A549 (cell line): ENCODE measurements around the gene DLG1.

Experiments
- CHD4 ChIP-seq: fragments of 200-600 bp; sonication (generic); IDR thresholded peaks from 2 replicates; pipeline ENCODE4 v1.6.1; 2016; ENCODE audit warnings: antibody characterized with exemption, mild to moderate bottlenecking, borderline replicate concordance
- EP300 ChIP-seq, 2 experiments: fragments of >200 bp; sonication (Bioruptor Twin); formaldehyde crosslinking; IDR thresholded peaks; 2 replicates in 1 of 2; 3 replicates in 1 of 2; pipeline ENCODE4 v1.6.1; 2016 to 2017
- HMGXB4 ChIP-seq: fragments of 250-450 bp; sonication (Bioruptor Pico); IDR thresholded peaks from 2 replicates; pipeline ENCODE4 v1.5.0; 2021; ENCODE audit warnings: mild to moderate bottlenecking, moderate library complexity, borderline replicate concordance
- PBX3 ChIP-seq: IDR thresholded peaks from 2 replicates; pipeline ENCODE4 v1.6.1; 2012
- POLR2A ChIP-seq: IDR thresholded peaks from 2 replicates; pipeline ENCODE4 v1.6.1; 2012; ENCODE audit warnings: mild to moderate bottlenecking, low read length
- RAD21 ChIP-seq, 2 experiments: fragments of >200 bp in 1 of 2; sonication (Bioruptor Twin) in 1 of 2; formaldehyde crosslinking in 1 of 2; IDR thresholded peaks in 1 of 2; conservative IDR thresholded peaks in 1 of 2; 2 replicates in 1 of 2; 3 replicates in 1 of 2; pipeline ENCODE4 v1.6.1; 2012 to 2018; ENCODE audit warnings: inconsistent platforms in 1 of 2
- RCOR1 ChIP-seq: fragments of 150-350 bp; IDR thresholded peaks from 2 replicates; pipeline ENCODE4 v1.6.1; 2014; ENCODE audit warnings: antibody characterized with exemption, low read length, low read depth
- RFX5 ChIP-seq: fragments of 450-650 bp; IDR thresholded peaks from 2 replicates; pipeline ENCODE4 v1.7.1; 2014; ENCODE audit warnings: antibody characterized with exemption, mild to moderate bottlenecking, moderate library complexity
- RNF2 ChIP-seq: fragments of 200-600 bp; sonication (generic); IDR thresholded peaks from 2 replicates; pipeline ENCODE4 v1.6.1; 2016; ENCODE audit warnings: low read depth, mild to moderate bottlenecking, antibody characterized with exemption, moderate library complexity, borderline replicate concordance
- ZFP36 ChIP-seq: fragments of 450-650 bp; IDR thresholded peaks from 2 replicates; pipeline ENCODE4 v1.6.1; 2014; ENCODE audit warnings: borderline replicate concordance; ENCODE audit not compliant: partially characterized antibody
- TF ChIP-seq, protein P1 (sequence below): fragments of >200 bp; sonication (Bioruptor Twin); formaldehyde crosslinking; IDR thresholded peaks from 3 replicates; pipeline ENCODE4 v1.5.1; 2016
- TF ChIP-seq, protein P2 (sequence below): IDR thresholded peaks from 2 replicates; pipeline ENCODE4 v1.6.1; 2012

- TF ChIP-seq EP300 (IDR thresholded peaks at IDR 0.05) (no peak), POLR2A (peak; percentile 37; the same call in 1 of the 2 replicates), CHD4 (no peak), RNF2 (no peak), HMGXB4 (no peak), ZFP36 (no peak), PBX3 (no peak), RAD21 (conservative IDR thresholded peaks at IDR 0.05 in 1 of 2, IDR thresholded peaks at IDR 0.05 in 1 of 2) (no peak), RFX5 (no peak), RCOR1 (no peak)
- TF ChIP-seq, protein P1, sequence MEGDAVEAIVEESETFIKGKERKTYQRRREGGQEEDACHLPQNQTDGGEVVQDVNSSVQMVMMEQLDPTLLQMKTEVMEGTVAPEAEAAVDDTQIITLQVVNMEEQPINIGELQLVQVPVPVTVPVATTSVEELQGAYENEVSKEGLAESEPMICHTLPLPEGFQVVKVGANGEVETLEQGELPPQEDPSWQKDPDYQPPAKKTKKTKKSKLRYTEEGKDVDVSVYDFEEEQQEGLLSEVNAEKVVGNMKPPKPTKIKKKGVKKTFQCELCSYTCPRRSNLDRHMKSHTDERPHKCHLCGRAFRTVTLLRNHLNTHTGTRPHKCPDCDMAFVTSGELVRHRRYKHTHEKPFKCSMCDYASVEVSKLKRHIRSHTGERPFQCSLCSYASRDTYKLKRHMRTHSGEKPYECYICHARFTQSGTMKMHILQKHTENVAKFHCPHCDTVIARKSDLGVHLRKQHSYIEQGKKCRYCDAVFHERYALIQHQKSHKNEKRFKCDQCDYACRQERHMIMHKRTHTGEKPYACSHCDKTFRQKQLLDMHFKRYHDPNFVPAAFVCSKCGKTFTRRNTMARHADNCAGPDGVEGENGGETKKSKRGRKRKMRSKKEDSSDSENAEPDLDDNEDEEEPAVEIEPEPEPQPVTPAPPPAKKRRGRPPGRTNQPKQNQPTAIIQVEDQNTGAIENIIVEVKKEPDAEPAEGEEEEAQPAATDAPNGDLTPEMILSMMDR = no peak
- TF ChIP-seq, protein P2, sequence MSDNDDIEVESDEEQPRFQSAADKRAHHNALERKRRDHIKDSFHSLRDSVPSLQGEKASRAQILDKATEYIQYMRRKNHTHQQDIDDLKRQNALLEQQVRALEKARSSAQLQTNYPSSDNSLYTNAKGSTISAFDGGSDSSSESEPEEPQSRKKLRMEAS = peak; percentile 25; the same call in 1 of the 2 replicates
These were observed 704 bp downstream of the DLG1 start for GRCh38 chr3:197297476-197298340.
